Stimulated activated CD4-positive, alpha-beta T cell treated with anti-CD3 and anti-CD28 coated beads, Interleukin-2, amount 100 ng/mL, for 48 hours (primary cell): Measurements from ENCODE around the gene RPN1.
"Not testable (repeated sequence)": the region's sequence is repeated elsewhere in the genome, so short reads cannot be mapped to it uniquely, and the experiment has no call there.

Experiments used
- DNase-seq, 2 donors: peaks; one replicate each; pipeline ENCODE4 v3.0.0-alpha.2; 2020

The RPN1 gene

GRCh38 chr3:128650096-128651050, at the start of gene RPN1:
TSS of gene RPN1 (minus strand) at chr3:128650818. CDS start at chr3:128650800, 18 bp downstream.
- DNase-seq: peak; percentile 89 to 92

GRCh38 chr3:128698211-128699047, 47.8 kb upstream of the RPN1 start:
- peak in 1 of 2 donors; percentile 20 for DNase-seq

DNA sequence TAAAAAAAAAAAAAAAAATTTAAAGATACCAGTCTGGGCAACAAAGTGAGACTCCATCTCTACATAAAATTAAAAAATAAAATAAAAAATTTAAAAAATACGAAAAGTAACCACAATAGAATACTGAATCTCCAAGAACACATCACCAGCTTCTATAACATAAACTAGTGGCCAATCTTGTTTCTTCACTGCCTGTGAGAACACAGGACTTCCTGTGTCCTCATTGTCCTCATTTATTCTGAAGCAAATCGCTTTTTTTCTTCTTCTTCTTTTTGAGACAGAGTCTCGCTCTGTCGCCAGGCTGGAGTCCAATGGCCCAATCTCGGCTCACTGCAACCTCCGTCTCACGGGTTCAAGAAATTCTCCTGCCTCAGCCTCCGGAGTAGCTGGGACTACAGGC, 46.7 kb upstream of the RPN1 start:
- DNase-seq: no peak

DNA sequence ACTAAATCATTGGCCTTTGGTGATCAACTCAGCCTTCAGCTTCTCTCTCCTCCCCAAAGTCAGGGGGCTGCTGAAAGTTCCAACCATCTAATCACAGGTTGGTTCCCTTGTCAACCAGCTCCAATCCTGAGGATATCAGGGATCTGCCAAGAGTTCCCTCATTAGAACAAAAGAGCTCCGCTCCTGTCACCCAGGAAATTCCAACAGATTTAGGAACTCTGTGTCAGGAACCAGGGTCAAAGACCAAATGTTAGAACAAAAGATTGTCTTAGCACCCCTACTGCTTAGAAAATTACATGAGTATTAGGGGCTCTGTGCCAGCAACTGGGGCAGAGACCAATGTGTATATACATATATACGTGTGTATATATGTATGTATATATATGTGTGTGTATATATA, 43.1 kb upstream of the RPN1 start:
- DNase-seq: no peak

DNA sequence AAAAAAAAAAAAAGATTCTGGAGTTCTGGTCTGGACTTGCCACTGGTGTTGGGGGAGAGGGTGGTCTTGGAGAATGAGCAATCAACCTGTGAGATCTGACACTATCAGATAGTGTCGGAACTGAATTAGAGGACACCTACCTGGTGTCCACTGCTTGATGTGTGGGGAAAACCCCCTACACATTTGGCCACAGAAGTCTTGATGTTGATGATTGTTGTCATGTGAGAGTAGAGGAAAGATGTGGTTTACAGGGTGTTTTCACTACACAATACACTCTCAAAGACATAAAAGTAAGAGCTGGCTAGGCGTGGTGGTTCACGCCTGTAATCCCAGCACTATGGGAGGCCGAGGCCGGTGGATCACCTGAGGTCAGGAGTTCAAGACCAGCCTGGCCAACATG, 38.4 kb upstream of the RPN1 start:
- no peak for DNase-seq

GRCh38 chr3:128686465-128686864, 35.8 kb upstream of the RPN1 start:
- no peak for DNase-seq

GRCh38 chr3:128684986-128685726, 34.5 kb upstream of the RPN1 start:
- DNase-seq: no peak

- DNase-seq: no peak
Measured at GRCh38 chr3:128683957-128684356, 33.3 kb upstream of the RPN1 start.

DNA sequence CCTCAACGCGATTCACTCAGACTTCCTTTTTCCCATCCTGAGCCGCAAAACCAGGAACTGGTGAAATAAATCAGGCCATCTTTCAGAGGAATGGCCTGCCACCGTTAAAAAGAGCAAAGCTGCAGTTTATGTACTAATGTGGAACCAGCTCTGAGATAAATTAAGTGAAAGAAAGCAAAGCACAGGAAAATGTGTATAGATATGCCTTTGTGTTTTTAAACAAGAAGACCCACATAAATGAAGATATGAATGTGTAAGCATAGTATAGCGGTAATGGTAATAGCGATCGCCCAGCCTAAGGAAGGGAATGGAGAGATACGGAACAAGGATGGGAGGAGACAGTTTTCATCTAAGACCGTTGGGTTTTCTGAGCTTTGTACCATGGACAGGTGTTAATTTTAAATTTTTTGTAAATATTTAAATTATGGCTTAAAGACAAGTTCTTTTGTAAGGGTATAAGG, 30.8 kb upstream of the RPN1 start:
- DNase-seq: no peak

DNA sequence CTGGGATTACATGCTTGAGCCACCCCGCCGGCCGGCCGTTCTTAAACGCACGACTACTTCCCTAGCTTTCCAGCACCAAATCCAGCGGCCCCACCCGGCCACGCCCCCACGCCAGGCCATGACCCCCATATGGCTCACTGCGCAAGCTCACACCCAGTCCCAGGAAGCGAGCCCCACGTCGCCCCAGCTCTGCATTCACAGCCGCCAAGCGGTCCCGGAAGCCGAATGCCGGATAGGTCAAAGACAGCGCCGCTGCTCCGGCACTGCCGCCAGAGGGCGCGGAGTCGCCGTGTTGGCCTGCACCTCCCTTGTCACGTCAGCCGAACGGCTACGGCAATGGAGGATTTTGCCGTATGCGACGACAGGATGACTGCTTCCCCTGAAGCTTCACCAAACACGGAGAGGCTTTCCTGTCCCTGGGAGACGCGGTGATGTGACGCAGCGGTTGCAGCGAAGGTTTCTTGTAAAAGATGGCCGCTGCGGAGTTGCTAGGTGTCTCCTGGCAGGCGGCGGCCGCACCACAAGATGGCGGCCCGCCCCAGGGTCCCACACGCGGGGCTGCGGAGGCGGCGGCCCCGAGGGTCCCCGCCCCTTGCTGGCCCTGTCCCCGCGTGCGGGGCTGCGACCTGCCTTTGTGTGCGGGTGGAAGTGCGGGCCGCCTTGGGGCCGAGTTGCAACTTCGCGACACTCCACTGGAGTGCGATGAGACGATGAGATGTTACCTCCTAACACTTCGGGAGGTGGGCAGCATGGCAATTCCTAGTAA, 30.2 kb upstream of the RPN1 start:
- peak; percentile 96 to 100 for DNase-seq

- DNase-seq: no peak
Measured at GRCh38 chr3:128679338-128679737, 28.7 kb upstream of the RPN1 start.

DNA sequence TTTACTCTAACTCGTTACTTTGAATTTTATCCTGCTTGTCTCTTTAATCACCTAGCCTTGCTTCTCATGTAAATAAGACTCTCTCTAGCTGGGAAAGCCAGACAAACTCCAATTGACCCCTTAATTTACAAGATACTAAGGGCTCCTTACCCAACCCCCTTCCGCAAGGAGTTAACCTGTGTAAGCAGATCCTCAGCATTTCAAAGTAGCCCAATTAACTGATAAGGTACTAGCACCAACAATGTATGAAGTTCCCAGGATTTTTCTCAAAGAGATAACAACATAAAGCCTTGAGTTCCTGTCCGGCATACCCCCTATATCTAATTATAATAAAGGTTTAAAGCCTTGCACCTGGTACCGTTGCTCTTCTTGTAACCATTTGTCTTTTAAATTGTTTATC, 25.2 kb upstream of the RPN1 start:
- not testable (repeated sequence) for DNase-seq

DNA sequence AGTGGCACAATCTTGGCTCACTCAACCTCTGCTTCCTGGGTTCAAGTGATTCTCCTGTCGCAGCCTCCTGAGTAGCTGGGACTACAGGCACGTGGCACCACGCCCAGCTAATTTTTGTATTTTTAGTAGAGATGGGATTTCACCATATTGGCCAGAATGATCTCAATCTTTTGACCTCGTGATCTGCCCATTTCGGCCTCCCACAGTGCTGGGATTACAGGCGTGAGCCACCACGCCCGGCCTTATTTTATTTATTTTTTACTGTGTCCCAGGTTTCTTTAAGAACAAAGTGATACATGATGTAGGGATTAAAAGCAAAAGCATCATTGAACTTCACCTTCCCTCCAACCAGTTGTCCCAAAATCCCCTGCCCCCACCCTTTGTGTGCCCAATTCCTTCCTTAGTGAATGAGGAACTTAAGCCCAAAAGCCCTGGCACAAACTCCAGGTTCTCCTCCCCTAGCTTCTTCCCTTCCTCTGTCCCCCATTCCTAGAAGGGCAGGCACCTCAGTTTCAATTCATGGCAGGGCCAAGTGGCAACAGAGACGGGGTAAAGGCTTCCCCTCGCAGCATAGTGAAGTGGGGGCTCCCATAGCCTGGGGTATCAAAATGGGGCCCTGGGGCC, 23.7 kb upstream of the RPN1 start:
- no peak for DNase-seq

DNA sequence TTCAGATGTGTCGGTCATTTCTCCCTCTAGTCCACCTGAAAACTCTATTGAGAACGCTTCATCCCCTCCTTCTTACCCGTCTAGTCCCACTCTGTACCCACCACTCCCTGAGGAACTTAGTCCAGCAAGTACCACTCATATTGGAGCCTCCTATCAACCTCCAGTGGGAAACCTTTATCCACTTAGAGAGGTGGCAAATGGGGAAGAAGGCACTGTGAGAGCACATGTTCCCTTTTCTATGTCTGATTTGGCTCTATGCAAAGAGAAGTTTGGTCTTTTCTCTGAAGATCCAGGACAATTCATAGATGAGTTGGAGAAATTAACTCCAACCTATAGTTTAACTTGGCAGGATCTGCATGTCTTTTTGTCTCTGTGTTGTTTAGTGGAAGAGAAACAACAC, 17.0 kb upstream of the RPN1 start:
- DNase-seq: no peak

DNA sequence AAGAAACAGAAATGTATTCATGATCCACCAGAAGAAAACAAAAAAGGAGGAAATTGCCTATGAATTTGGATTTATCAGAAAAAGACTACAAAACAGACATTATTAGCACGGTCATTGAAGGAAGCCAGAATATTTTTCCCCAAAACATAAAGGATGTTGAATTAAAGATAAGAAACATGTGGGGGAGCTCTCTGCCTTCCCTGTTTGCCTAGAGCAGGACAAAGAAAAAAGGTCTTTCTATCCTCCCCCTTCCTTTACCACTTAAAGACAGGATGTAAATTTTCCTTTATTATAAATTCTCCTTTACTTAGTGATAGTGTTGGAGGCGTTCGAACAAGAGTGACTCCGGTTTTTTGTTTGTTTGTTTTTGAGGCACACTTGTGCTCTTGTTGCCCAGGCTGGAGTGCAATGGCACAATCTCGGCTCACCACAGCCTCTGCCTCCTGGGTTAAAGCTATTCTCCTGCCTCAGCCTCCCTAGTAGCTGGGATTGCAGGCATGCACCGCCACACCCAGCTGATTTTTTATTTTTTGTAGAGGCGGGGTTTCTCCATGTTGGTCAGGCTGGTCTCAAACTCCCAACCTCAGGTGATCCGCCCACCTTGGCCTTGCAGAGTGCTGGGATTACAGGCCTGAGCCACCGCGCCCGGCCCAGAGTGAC, 14.9 kb upstream of the RPN1 start:
- DNase-seq: no peak

- no peak for DNase-seq
Measured at GRCh38 chr3:128663151-128663550, 12.5 kb upstream of the RPN1 start.

GRCh38 chr3:128655531-128655930, 4.9 kb upstream of the RPN1 start:
- no peak for DNase-seq

DNA sequence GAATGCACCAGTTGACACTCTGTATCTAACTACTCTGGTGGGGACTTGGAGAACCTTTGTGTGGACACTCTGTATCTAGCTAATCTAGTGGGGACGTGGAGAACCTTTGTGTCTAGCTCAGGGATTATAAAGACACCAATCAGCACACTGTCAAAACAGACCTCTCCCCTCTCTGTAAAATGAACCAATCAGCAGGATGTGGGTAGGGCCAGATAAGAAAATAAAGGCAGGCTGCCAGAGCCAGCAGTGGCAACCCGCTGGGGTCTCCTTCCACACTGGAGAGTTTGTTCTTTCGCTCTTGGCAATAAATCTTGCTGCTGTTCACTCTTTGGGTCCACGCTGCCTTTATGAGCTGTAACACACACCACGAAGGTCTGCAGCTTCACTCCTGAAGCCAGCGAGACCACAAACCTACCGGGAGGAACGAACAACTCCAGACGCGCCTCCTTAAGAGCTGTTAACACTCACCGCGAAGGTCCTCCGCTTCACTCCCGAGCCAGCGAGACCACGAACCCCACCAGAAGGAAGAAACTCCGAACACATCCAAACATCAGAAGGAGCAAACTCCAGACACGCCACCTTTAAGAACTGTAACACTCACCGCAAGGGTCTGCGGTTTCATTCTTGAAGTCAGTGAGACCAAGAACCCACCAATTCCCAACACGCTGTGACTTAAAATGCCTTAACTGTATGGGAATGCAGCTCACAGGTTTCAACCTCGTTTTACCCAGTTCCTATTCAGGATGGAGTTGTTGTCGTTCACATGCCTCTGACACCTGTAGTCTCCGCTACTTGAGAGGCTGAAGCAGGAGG, 3.6 kb upstream of the RPN1 start:
- DNase-seq: peak in 1 of 2 donors; percentile 23

DNA sequence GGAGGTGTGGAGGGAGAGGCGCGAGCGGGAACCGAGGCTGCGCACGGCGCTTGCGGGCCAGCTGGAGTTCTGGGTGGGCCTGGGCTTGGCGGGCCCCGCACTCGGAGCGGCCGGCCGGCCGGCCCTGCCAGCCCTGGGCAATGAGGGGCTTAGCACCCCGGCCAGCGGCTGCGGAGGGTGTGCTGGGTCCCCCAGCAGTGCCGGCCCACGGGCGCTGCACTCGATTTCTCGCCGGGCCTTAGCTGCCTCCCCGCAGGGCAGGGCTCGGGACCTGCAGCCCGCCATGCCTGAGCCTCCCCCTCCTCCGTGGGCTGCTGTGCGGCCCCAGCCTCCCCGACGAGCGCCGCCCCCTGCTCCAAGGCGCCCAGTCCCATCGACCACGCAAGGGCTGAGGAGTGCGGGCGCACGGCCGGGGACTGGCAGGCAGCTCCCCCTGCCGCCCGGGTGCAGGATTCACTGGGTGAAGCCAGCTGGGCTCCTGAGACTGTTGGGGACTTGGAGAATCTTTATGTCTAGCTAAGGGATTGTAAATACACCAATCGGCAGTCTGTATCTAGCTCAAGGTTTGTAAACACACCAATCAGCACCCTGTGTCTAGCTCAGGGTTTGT, 2.9 kb upstream of the RPN1 start:
- DNase-seq: peak in 1 of 2 donors; percentile 17
